ENCODE measurements around the gene ABCG4.
"Not testable (repeated sequence)": the region's sequence is repeated elsewhere in the genome, so short reads cannot be mapped to it uniquely, and the experiment has no call there.

ABCG4 gene

GRCh38 chr11:119185981-119186634, 37.3 kb downstream of the ABCG4 start:
- DNase-seq, result peak; percentile 31

- DNase-seq, result no peak
Measured at GRCh38 chr11:119187123-119187892, 38.5 kb downstream of the ABCG4 start.

GRCh38 chr11:119188067-119188466, 39.2 kb downstream of the ABCG4 start:
- no peak for DNase-seq

- no peak for DNase-seq
Measured at GRCh38 chr11:119188887-119189286, 40.0 kb downstream of the ABCG4 start.

GRCh38 chr11:119189393-119189792, 40.5 kb downstream of the ABCG4 start:
- DNase-seq, result no peak

GRCh38 chr11:119190531-119190930, 41.7 kb downstream of the ABCG4 start:
- DNase-seq, result no peak

GRCh38 chr11:119191265-119191664, 42.4 kb downstream of the ABCG4 start:
- not testable (repeated sequence) for DNase-seq

- no peak for DNase-seq
Measured at GRCh38 chr11:119192111-119192510, 43.3 kb downstream of the ABCG4 start.

- no peak for DNase-seq
Measured at GRCh38 chr11:119193001-119193400, 44.1 kb downstream of the ABCG4 start.

- DNase-seq, result no peak
Measured at GRCh38 chr11:119193626-119194025, 44.8 kb downstream of the ABCG4 start.

- DNase-seq, result no peak
Measured at GRCh38 chr11:119194811-119195440, 46.1 kb downstream of the ABCG4 start.

- peak; percentile 93 for DNase-seq
Measured at GRCh38 chr11:119195680-119196079, 46.8 kb downstream of the ABCG4 start.

- DNase-seq, result peak; percentile 89
Measured at GRCh38 chr11:119196833-119197483, 48.1 kb downstream of the ABCG4 start.

- no peak for DNase-seq
Measured at GRCh38 chr11:119198925-119199324, 50.1 kb downstream of the ABCG4 start.

- not testable (repeated sequence) for DNase-seq
Measured at GRCh38 chr11:119201236-119201635, 52.4 kb downstream of the ABCG4 start.

- no peak for DNase-seq
Measured at GRCh38 chr11:119202554-119202953, 53.7 kb downstream of the ABCG4 start.

- DNase-seq, result no peak
Measured at GRCh38 chr11:119204066-119204465, 55.2 kb downstream of the ABCG4 start.

GRCh38 chr11:119205080-119205479, 56.2 kb downstream of the ABCG4 start:
- no peak for DNase-seq

- DNase-seq, result peak; percentile 95
Measured at GRCh38 chr11:119205574-119206510, 57.0 kb downstream of the ABCG4 start, which contains the start of gene CBL. Gene CBL, plus strand, starts transcription at chr11:119206339. Its CDS starts 79 bp downstream, at chr11:119206418.

- peak; percentile 74 for DNase-seq
Measured at GRCh38 chr11:119206511-119207414, 57.9 kb downstream of the ABCG4 start.

GRCh38 chr11:119207415-119207960, 58.6 kb downstream of the ABCG4 start:
- no peak for DNase-seq

Data from NCI-H69 (cell line).